Measurements from ENCODE around the gene GALNT10.

GRCh38 chr5:154446195-154447088, 255.9 kb downstream of the GALNT10 start:
- TF ChIP-seq, protein P1, sequence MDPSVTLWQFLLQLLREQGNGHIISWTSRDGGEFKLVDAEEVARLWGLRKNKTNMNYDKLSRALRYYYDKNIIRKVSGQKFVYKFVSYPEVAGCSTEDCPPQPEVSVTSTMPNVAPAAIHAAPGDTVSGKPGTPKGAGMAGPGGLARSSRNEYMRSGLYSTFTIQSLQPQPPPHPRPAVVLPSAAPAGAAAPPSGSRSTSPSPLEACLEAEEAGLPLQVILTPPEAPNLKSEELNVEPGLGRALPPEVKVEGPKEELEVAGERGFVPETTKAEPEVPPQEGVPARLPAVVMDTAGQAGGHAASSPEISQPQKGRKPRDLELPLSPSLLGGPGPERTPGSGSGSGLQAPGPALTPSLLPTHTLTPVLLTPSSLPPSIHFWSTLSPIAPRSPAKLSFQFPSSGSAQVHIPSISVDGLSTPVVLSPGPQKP (CRISPR knock-in tag; IDR thresholded peaks at IDR 0.05), result no peak
- TF ChIP-seq, protein P2, sequence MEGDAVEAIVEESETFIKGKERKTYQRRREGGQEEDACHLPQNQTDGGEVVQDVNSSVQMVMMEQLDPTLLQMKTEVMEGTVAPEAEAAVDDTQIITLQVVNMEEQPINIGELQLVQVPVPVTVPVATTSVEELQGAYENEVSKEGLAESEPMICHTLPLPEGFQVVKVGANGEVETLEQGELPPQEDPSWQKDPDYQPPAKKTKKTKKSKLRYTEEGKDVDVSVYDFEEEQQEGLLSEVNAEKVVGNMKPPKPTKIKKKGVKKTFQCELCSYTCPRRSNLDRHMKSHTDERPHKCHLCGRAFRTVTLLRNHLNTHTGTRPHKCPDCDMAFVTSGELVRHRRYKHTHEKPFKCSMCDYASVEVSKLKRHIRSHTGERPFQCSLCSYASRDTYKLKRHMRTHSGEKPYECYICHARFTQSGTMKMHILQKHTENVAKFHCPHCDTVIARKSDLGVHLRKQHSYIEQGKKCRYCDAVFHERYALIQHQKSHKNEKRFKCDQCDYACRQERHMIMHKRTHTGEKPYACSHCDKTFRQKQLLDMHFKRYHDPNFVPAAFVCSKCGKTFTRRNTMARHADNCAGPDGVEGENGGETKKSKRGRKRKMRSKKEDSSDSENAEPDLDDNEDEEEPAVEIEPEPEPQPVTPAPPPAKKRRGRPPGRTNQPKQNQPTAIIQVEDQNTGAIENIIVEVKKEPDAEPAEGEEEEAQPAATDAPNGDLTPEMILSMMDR (IDR thresholded peaks at IDR 0.05 in 2 of 3, conservative IDR thresholded peaks at IDR 0.05 in 1 of 3; ENCODE audit: insufficient read depth in 2 of 3, low read depth in 1 of 3, low read length in 3 of 3), result no peak
- TF ChIP-seq JUNB (CRISPR knock-in tag; conservative IDR thresholded peaks at IDR 0.05) (no peak), CEBPG (CRISPR knock-in tag; IDR thresholded peaks at IDR 0.05) (no peak), CEBPG (tag; conservative IDR thresholded peaks at IDR 0.05 in 1 of 2, IDR thresholded peaks at IDR 0.05 in 1 of 2) (no peak), TRIM28 (IDR thresholded peaks at IDR 0.05) (no peak), FOXM1 (IDR thresholded peaks at IDR 0.05; ENCODE audit: low read depth) (no peak), FOXM1 (CRISPR knock-in tag; IDR thresholded peaks at IDR 0.05; ENCODE audit: low read depth) (no peak), EP300 (IDR thresholded peaks at IDR 0.05; ENCODE audit: low read length) (no peak), YY1 (IDR thresholded peaks at IDR 0.05; ENCODE audit: borderline replicate concordance in 1 of 3, control insufficient read depth in 1 of 3, extremely low read depth in 1 of 3, insufficient read depth in 3 of 3, insufficient read length in 1 of 3, insufficient replicate concordance in 2 of 3, low read depth in 1 of 3, low read length in 2 of 3) (no peak)
- TF ChIP-seq, protein P3, sequence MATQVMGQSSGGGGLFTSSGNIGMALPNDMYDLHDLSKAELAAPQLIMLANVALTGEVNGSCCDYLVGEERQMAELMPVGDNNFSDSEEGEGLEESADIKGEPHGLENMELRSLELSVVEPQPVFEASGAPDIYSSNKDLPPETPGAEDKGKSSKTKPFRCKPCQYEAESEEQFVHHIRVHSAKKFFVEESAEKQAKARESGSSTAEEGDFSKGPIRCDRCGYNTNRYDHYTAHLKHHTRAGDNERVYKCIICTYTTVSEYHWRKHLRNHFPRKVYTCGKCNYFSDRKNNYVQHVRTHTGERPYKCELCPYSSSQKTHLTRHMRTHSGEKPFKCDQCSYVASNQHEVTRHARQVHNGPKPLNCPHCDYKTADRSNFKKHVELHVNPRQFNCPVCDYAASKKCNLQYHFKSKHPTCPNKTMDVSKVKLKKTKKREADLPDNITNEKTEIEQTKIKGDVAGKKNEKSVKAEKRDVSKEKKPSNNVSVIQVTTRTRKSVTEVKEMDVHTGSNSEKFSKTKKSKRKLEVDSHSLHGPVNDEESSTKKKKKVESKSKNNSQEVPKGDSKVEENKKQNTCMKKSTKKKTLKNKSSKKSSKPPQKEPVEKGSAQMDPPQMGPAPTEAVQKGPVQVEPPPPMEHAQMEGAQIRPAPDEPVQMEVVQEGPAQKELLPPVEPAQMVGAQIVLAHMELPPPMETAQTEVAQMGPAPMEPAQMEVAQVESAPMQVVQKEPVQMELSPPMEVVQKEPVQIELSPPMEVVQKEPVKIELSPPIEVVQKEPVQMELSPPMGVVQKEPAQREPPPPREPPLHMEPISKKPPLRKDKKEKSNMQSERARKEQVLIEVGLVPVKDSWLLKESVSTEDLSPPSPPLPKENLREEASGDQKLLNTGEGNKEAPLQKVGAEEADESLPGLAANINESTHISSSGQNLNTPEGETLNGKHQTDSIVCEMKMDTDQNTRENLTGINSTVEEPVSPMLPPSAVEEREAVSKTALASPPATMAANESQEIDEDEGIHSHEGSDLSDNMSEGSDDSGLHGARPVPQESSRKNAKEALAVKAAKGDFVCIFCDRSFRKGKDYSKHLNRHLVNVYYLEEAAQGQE (IDR thresholded peaks at IDR 0.05; ENCODE audit: borderline replicate concordance), result no peak
- TF ChIP-seq, protein P3 (CRISPR knock-in tag; IDR thresholded peaks at IDR 0.05; ENCODE audit: low read depth), result no peak

Measured in K562 (cell line).